ENCODE results near the gene FOXO1.

GRCh38 chr13:40535345-40535836, 131.1 kb downstream of the FOXO1 start:
- TF ChIP-seq CTCF (IDR thresholded peaks at IDR 0.05; ENCODE audit: low read depth, low read length) (no peak), POLR2A (IDR thresholded peaks at IDR 0.05; ENCODE audit: extremely low read depth, insufficient read length) (no peak), MYC (IDR thresholded peaks at IDR 0.05; ENCODE audit: low read depth, low read length) (no peak), MAX (IDR thresholded peaks at IDR 0.05; ENCODE audit: low read depth, low read length) (no peak)
